HEK293 (cell line): ENCODE measurements around the gene ORM2.
A peak's percentile ranks its signal among the peaks of the same experiment; 100 is the strongest.

Experiments
- CTCF ChIA-PET: fragments of 350-600 bp; formaldehyde crosslinking; extraction: SDS; loops from one replicate; lab custom pipeline; 2021; ENCODE audit warnings: antibody characterized with exemption; lab: Yijun Ruan, JAX
- POLR2A ChIA-PET: fragments of 300-600 bp; formaldehyde crosslinking; extraction: SDS; loops from one replicate; lab custom pipeline; 2020; ENCODE audit warnings: antibody characterized with exemption, inconsistent platforms; lab: Yijun Ruan, JAX
- H3K27ac ChIP-seq: fragments of 200-500 bp; sonication (Bioruptor generic); 2 replicates; pipeline ENCODE4 v1.5.1; 2014; ENCODE audit warnings: low read depth, low read length, control low read depth, inconsistent platforms; ENCODE audit errors: extremely low read depth
- H3K36me3 ChIP-seq, 2 experiments: fragments of 200-500 bp in 1 of 2; sonication (Bioruptor generic) in 1 of 2; 1 replicate in 1 of 2; 2 replicates in 1 of 2; pipeline ENCODE4 v1.5.1; 2014 to 2017; ENCODE audit warnings: inconsistent platforms in 2 of 2, low read length in 2 of 2; ENCODE audit not compliant: control insufficient read depth in 2 of 2, insufficient read depth in 1 of 2
- H3K4me1 ChIP-seq: fragments of 200-500 bp; sonication (Bioruptor generic); 2 replicates; pipeline ENCODE4 v1.5.1; 2014; ENCODE audit warnings: mild to moderate bottlenecking, low read length, inconsistent platforms; ENCODE audit not compliant: control insufficient read depth, insufficient read depth
- H3K4me3 ChIP-seq: 2 replicates; pipeline ENCODE4 v1.5.1; 2011; ENCODE audit warnings: low read depth, mild to moderate bottlenecking, control low read depth, low read length, moderate library complexity
- H3K9me3 ChIP-seq: fragments of 200-500 bp; sonication (Bioruptor generic); 2 replicates; pipeline ENCODE4 v1.5.1; 2014; ENCODE audit warnings: low read depth, low read length, inconsistent platforms; ENCODE audit not compliant: control insufficient read depth, insufficient read depth
- GFI1B ChIP-seq: fragments of 450-650 bp; formaldehyde crosslinking; IDR thresholded peaks from 2 replicates; pipeline ENCODE4 v1.5.1; 2016; ENCODE audit warnings: missing biosample characterization, missing genetic modification characterization
- PRDM1 ChIP-seq: fragments of 450-650 bp; formaldehyde crosslinking; IDR thresholded peaks from 2 replicates; pipeline ENCODE4; 2016; ENCODE audit warnings: missing biosample characterization, missing genetic modification characterization
- RBAK ChIP-seq: fragments of 450-650 bp; formaldehyde crosslinking; IDR thresholded peaks from 2 replicates; pipeline ENCODE4 v1.5.1; 2016; ENCODE audit warnings: missing biosample characterization, missing genetic modification characterization
- SCRT2 ChIP-seq: fragments of 450-650 bp; formaldehyde crosslinking; IDR thresholded peaks from 2 replicates; pipeline ENCODE4 v1.5.1; 2016; ENCODE audit warnings: missing biosample characterization, missing genetic modification characterization
- SETDB1 ChIP-seq: IDR thresholded peaks from one replicate; pipeline ENCODE4 v1.6.1; 2017; ENCODE audit warnings: mild to moderate bottlenecking, low read length, moderate library complexity, mixed read lengths; ENCODE audit not compliant: insufficient read length
- ZFHX2 ChIP-seq: fragments of 450-650 bp; formaldehyde crosslinking; conservative IDR thresholded peaks from 2 replicates; pipeline ENCODE4 v1.5.1; 2016; ENCODE audit warnings: missing biosample characterization, missing genetic modification characterization
- ZNF184 ChIP-seq: fragments of 450-650 bp; IDR thresholded peaks from 2 replicates; pipeline ENCODE4 v1.5.1; 2018; ENCODE audit warnings: missing biosample characterization, mild to moderate bottlenecking, missing genetic modification characterization
- ZNF202 ChIP-seq: fragments of 450-650 bp; formaldehyde crosslinking; IDR thresholded peaks from 2 replicates; pipeline ENCODE4 v1.5.1; 2016; ENCODE audit warnings: missing biosample characterization, missing genetic modification characterization, borderline replicate concordance
- ZNF391 ChIP-seq: fragments of 450-650 bp; formaldehyde crosslinking; IDR thresholded peaks from 2 replicates; pipeline ENCODE4 v1.5.1; 2016; ENCODE audit warnings: low read depth, missing biosample characterization, missing genetic modification characterization, borderline replicate concordance
- ZNF670 ChIP-seq: fragments of 450-650 bp; formaldehyde crosslinking; IDR thresholded peaks from 2 replicates; pipeline ENCODE4 v1.5.1; 2016; ENCODE audit warnings: missing biosample characterization, missing genetic modification characterization, low read depth
- TF ChIP-seq, protein P1 (sequence below): fragments of 450-650 bp; formaldehyde crosslinking; IDR thresholded peaks from 2 replicates; pipeline ENCODE4 v1.5.1; 2016; ENCODE audit warnings: missing biosample characterization, missing genetic modification characterization
- TF ChIP-seq, protein P2 (sequence below): fragments of 450-650 bp; formaldehyde crosslinking; IDR thresholded peaks from 2 replicates; pipeline ENCODE4 v1.5.1; 2016; ENCODE audit warnings: missing biosample characterization, missing genetic modification characterization
- TF ChIP-seq, protein P3 (sequence below): fragments of 450-650 bp; formaldehyde crosslinking; IDR thresholded peaks from 2 replicates; pipeline ENCODE4 v1.5.0; 2017; ENCODE audit warnings: missing biosample characterization, missing genetic modification characterization, borderline replicate concordance

Gene ORM2

DNA sequence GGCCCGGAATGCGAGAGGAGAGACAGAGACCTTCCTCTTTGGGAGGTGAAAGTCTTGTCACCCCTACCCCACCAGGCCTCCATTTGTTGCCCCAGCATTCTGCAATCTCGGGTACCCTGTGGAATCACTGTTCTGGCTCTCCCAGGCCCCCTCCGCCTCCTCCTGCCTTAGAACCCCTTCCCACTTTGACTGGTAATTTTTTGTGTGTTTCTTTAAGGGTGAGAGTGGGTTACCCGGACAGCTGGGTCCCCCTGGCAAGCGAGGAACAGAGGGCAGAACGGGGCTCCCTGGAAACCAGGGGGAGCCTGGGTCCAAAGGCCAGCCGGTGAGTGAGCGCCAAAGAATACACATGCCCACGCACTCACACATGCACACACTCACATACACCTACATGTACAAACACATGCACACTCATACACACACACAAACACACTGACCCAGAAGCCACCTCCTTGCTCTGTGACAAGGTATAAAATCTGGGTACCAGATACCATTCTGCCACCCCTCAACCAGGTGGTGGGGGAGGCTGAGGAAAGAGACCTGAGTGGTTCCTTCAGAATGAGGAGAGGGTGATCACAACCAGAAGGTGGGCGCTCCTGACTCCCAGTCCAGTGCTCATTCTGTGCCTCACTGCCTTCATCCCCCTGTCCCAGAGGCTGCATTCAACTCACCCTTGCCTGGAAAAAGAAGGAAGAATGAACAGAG lies 37.6 kb upstream of the ORM2 start (continued):
- TF ChIP-seq, protein P1, sequence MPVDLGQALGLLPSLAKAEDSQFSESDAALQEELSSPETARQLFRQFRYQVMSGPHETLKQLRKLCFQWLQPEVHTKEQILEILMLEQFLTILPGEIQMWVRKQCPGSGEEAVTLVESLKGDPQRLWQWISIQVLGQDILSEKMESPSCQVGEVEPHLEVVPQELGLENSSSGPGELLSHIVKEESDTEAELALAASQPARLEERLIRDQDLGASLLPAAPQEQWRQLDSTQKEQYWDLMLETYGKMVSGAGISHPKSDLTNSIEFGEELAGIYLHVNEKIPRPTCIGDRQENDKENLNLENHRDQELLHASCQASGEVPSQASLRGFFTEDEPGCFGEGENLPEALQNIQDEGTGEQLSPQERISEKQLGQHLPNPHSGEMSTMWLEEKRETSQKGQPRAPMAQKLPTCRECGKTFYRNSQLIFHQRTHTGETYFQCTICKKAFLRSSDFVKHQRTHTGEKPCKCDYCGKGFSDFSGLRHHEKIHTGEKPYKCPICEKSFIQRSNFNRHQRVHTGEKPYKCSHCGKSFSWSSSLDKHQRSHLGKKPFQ (tag by site-specific recombination) = no peak
- no peak for TF ChIP-seq GFI1B (tag by site-specific recombination)
- TF ChIP-seq SCRT2 = no peak
- no peak for TF ChIP-seq ZNF391 (tag by site-specific recombination)

DNA sequence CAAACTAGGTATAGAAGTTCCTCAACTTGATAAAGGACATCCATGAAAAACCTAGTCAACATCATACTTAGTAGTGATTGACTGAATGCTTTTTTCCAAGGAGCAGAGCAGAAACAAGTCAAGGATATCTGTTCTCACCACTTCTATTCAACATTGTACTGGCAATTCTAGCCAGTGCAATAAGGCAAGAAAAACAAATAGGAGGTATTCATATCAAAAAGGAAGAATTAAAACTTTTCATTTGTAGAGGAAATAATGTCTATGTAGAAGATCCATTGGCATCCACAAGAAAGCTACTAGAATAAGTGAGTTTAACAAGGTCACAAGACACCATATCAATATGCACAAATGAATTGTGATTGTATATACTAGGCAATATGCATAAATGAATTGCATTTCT lies 35.0 kb upstream of the ORM2 start:
- no peak overlapping the region for H3K27ac ChIP-seq
- CTCF ChIA-PET = interaction anchor here (0.7 to 8.5 kb wide), 4 partner anchors 133 to 211 kb away, joined by 3 to 225 read pairs (median 74); no protein-coding TSS in a partner anchor
- TF ChIP-seq RBAK (tag by site-specific recombination) (no peak), SETDB1 (peak; percentile 92), ZNF670 (tag by site-specific recombination) (no peak), PRDM1 (tag by site-specific recombination) (no peak), ZNF202 (tag by site-specific recombination) (no peak)
- TF ChIP-seq, protein P2, sequence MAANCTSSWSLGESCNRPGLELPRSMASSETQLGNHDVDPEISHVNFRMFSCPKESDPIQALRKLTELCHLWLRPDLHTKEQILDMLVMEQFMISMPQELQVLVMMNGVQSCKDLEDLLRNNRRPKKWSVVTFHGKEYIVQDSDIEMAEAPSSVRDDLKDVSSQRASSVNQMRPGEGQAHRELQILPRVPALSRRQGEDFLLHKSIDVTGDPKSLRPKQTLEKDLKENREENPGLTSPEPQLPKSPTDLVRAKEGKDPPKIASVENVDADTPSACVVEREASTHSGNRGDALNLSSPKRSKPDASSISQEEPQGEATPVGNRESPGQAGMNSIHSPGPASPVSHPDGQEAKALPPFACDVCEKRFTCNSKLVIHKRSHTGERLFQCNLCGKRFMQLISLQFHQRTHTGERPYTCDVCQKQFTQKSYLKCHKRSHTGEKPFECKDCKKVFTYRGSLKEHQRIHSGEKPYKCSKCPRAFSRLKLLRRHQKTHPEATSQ = no peak
- TF ChIP-seq, protein P3, sequence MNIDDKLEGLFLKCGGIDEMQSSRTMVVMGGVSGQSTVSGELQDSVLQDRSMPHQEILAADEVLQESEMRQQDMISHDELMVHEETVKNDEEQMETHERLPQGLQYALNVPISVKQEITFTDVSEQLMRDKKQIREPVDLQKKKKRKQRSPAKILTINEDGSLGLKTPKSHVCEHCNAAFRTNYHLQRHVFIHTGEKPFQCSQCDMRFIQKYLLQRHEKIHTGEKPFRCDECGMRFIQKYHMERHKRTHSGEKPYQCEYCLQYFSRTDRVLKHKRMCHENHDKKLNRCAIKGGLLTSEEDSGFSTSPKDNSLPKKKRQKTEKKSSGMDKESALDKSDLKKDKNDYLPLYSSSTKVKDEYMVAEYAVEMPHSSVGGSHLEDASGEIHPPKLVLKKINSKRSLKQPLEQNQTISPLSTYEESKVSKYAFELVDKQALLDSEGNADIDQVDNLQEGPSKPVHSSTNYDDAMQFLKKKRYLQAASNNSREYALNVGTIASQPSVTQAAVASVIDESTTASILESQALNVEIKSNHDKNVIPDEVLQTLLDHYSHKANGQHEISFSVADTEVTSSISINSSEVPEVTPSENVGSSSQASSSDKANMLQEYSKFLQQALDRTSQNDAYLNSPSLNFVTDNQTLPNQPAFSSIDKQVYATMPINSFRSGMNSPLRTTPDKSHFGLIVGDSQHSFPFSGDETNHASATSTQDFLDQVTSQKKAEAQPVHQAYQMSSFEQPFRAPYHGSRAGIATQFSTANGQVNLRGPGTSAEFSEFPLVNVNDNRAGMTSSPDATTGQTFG (tag by site-specific recombination) = no peak
- no peak overlapping the region for H3K4me3 ChIP-seq
- POLR2A ChIA-PET = no interaction called here
- H3K4me1 ChIP-seq = no peaks in the 10 kb centered on the region
- H3K9me3 ChIP-seq = no peaks in the 10 kb centered on the region
- H3K36me3 ChIP-seq = peaks cover 0 to 13% of the 10 kb centered on the region in 2 experiments; a peak in 2 of 3 replicates

DNA sequence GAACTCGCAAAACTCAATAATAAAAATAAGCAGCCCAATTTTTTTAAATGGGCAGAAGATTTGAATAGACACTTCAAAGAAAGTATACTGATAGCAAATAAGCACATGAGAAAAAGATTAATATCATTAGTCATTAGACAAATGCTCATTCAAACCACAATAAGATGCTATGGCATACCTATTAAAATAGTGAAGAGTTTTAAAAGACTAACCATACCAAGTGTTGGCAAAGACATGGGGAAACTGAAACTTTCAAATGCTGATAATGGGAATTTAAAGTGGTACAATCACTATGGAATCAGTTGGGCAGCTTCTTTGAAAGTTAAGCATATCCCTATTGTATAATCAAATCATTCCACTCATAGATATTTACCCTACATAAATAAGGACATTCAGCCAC lies 33.3 kb upstream of the ORM2 start:
- TF ChIP-seq ZNF184 (tag by site-specific recombination) (peak; percentile 99), ZFHX2 (tag by site-specific recombination) (no peak), ZNF202 (tag by site-specific recombination) (no peak)
- H3K27ac ChIP-seq = no peak overlapping the region
- H3K36me3 ChIP-seq = peaks cover 0 to 17% of the 10 kb centered on the region in 2 experiments; a peak in 2 of 3 replicates
- CTCF ChIA-PET = interaction anchor here (0.6 to 7.3 kb wide), 3 partner anchors 188 to 705 kb away, joined by 3 to 144 read pairs (median 3); no protein-coding TSS in a partner anchor
- POLR2A ChIA-PET = no interaction called here
- no peaks in the 10 kb centered on the region for H3K4me1 ChIP-seq
- no peaks in the 10 kb centered on the region for H3K9me3 ChIP-seq
- H3K4me3 ChIP-seq = no peak overlapping the region
